IPS-NIHi7 (cell line): ENCODE measurements around the gene CST5.
"Not testable (repeated sequence)": the region's sequence is repeated elsewhere in the genome, so short reads cannot be mapped to it uniquely, and the experiment has no call there.

ENCODE experiments used
- DNase-seq: peaks from one replicate; pipeline ENCODE4 v3.0.0; 2012; ENCODE audit warnings: mixed read lengths; ENCODE audit errors: extremely low spot score

The CST5 gene

GRCh38 chr20:23841693-23842092 is 37.9 kb downstream of the CST5 start:
- DNase-seq, result no peak

GRCh38 chr20:23835716-23836115 is 43.8 kb downstream of the CST5 start:
- DNase-seq, result no peak

- DNase-seq, result no peak
These were observed 46.6 kb downstream of the CST5 start for GRCh38 chr20:23832775-23833513.

- not testable (repeated sequence) for DNase-seq
These were observed 47.6 kb downstream of the CST5 start for GRCh38 chr20:23831961-23832360.

GRCh38 chr20:23826541-23827021 is 53.0 kb downstream of the CST5 start, which contains the start of gene CST2:
CST2 (minus strand) TSS chr20:23826729; CDS start chr20:23826660, 69 bp downstream.
- peak; percentile 39 for DNase-seq
